ENCODE measurements around the gene DBH.
"Not testable (repeated sequence)": the region's sequence is repeated elsewhere in the genome, so short reads cannot be mapped to it uniquely, and the experiment has no call there.

Gene DBH

GRCh38 chr9:133669182-133669801 is 33.1 kb downstream of the DBH start:
- DNase-seq, result no peak

- no peak for DNase-seq
These were observed 34.3 kb downstream of the DBH start for GRCh38 chr9:133670466-133670865.

- DNase-seq, result no peak
These were observed 35.2 kb downstream of the DBH start for GRCh38 chr9:133671371-133671770.

GRCh38 chr9:133672503-133673257 is 36.5 kb downstream of the DBH start:
- no peak for DNase-seq

GRCh38 chr9:133673258-133673655 is 37.1 kb downstream of the DBH start:
- no peak for DNase-seq

GRCh38 chr9:133674091-133674490 is 37.9 kb downstream of the DBH start:
- no peak for DNase-seq

- not testable (repeated sequence) for DNase-seq
These were observed 39.6 kb downstream of the DBH start for GRCh38 chr9:133675796-133676195.

GRCh38 chr9:133676450-133676849 is 40.3 kb downstream of the DBH start:
- DNase-seq, result no peak

GRCh38 chr9:133677126-133678010 is 41.2 kb downstream of the DBH start:
- no peak for DNase-seq

- no peak for DNase-seq
These were observed 42.9 kb downstream of the DBH start for GRCh38 chr9:133679056-133679455.

GRCh38 chr9:133679466-133680061 is 43.4 kb downstream of the DBH start:
- no peak for DNase-seq

- no peak for DNase-seq
These were observed 44.2 kb downstream of the DBH start for GRCh38 chr9:133680250-133680975.

- DNase-seq, result no peak
These were observed 45.0 kb downstream of the DBH start for GRCh38 chr9:133680976-133681657.

GRCh38 chr9:133681658-133682306 is 45.6 kb downstream of the DBH start:
- DNase-seq, result no peak

GRCh38 chr9:133682818-133683585 is 46.8 kb downstream of the DBH start:
- DNase-seq, result no peak

GRCh38 chr9:133683586-133684120 is 47.5 kb downstream of the DBH start:
- DNase-seq, result no peak

- no peak for DNase-seq
These were observed 48.2 kb downstream of the DBH start for GRCh38 chr9:133684121-133684935.

- no peak for DNase-seq
These were observed 48.8 kb downstream of the DBH start for GRCh38 chr9:133684936-133685361.
